Peyer's patch (tissue), 4 donors: ENCODE results near the gene DPF3. TPM values are rescaled to one million over a fixed set of nuclear protein-coding genes. Genes with fewer than 3 reads are reported as not detected.

Source experiments
- DNase-seq, 3 donors: peaks; one replicate each; pipeline ENCODE4 v3.0.0-alpha.2; 2017 to 2019
- H3K27ac ChIP-seq, 4 donors: fragments of 200-600 bp; sonication (generic); one replicate each; pipeline ENCODE4 v1.5.1; 2016 to 2019
- H3K27me3 ChIP-seq, 2 donors: fragments of 200-600 bp; sonication (generic); one replicate each; pipeline ENCODE4 v1.5.1; 2019
- H3K36me3 ChIP-seq, 3 donors: fragments of 200-600 bp; sonication (generic); one replicate each; pipeline ENCODE4 v1.5.1; 2016 to 2019
- H3K4me1 ChIP-seq, 4 donors: fragments of 200-600 bp; sonication (generic); one replicate each; pipeline ENCODE4 v1.5.1; 2016 to 2019
- H3K4me3 ChIP-seq, 4 donors: fragments of 200-600 bp; sonication (generic); 1 replicate in 3 of 4; 2 replicates in 1 of 4; pipeline ENCODE4 v1.5.1; 2016 to 2019; ENCODE audit warnings: mild to moderate bottlenecking in 1 of 4
- H3K9me3 ChIP-seq, 4 donors: fragments of 200-600 bp; sonication (generic); one replicate each; pipeline ENCODE4 v1.5.1; 2016 to 2019; ENCODE audit warnings: mild to moderate bottlenecking in 1 of 4
- CTCF ChIP-seq, 6 experiments: fragments of 450-650 bp in 4 of 6; fragments of 200-600 bp in 2 of 6; sonication (generic) in 1 of 6; IDR thresholded peaks; one replicate each; pipeline ENCODE4 v1.5.1; 2017 to 2019; ENCODE audit warnings: antibody characterized with exemption in 6 of 6, mild to moderate bottlenecking in 3 of 6, moderate library complexity in 1 of 6
- POLR2A ChIP-seq, 2 donors: fragments of 450-650 bp; IDR thresholded peaks; one replicate each; pipeline ENCODE4 v1.5.1; 2017; ENCODE audit warnings: antibody characterized with exemption in 2 of 2, mild to moderate bottlenecking in 2 of 2, moderate library complexity in 2 of 2
- total RNA-seq, 4 donors: library from RNA; depleted of rRNA; stranded (reverse); fragments of >200 nt; gene quantifications; one replicate each; pipeline ENCODE4 v1.1.0, GENCODE V29; 2016

Gene DPF3
- total RNA-seq, 4 donors from 2014 or later, result 10.7 to 25.6 (median 17.9) TPM

DNA sequence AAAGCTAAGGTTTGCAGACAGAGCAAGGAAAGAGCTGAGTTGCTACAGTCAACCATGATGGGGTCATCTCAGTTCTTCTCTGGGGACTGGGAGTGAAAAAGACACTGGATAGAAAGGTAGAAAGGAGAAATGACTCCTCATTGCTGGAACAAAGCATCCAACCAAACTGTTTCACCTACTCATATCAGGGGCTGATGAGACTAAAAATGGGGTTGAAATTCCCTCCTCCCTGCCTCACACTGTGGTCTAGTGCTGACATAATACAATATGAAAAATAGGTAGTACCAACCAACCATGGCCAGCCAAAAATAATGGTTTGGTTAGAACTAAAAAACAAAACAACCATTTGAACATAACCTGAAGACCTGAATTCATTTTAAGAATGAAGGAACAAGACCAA, 220.7 kb downstream of the DPF3 start:
- no peaks in the 10 kb centered on the region for H3K27me3 ChIP-seq
- no peak for DNase-seq
- no peaks in the 10 kb centered on the region for H3K36me3 ChIP-seq
- H3K4me3 ChIP-seq, result no peak overlapping the region
- H3K4me1 ChIP-seq, result peaks cover 0 to 8% (median 0%) of the 10 kb centered on the region in 4 donors
- no peaks in the 10 kb centered on the region for H3K9me3 ChIP-seq
- H3K27ac ChIP-seq, result no peak overlapping the region
- TF ChIP-seq POLR2A (IDR thresholded peaks at IDR 0.05) (no peak), CTCF (IDR thresholded peaks at IDR 0.05) (no peak)

DNA sequence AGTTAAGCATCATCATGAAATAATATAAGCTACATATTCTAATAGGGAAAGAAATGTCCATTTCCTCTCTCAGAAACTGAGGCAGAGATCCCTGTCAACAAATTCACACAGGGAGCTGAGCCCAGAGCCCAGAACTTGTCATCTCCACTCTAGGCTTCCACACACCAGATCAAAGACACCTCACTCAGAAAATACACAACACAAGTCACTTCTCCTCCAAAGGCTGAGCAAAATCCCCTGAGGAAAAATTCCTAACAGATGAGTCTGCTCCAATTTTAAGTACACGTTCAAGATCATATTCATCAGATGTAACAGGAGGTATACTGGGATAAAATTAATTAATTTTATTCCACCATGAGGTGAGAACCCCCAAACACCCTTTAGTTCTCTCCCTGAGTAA, 227.3 kb downstream of the DPF3 start:
- TF ChIP-seq CTCF (IDR thresholded peaks at IDR 0.05) (no peak), POLR2A (IDR thresholded peaks at IDR 0.05) (no peak)
- no peaks in the 10 kb centered on the region for H3K27me3 ChIP-seq
- no peak for DNase-seq

DNA sequence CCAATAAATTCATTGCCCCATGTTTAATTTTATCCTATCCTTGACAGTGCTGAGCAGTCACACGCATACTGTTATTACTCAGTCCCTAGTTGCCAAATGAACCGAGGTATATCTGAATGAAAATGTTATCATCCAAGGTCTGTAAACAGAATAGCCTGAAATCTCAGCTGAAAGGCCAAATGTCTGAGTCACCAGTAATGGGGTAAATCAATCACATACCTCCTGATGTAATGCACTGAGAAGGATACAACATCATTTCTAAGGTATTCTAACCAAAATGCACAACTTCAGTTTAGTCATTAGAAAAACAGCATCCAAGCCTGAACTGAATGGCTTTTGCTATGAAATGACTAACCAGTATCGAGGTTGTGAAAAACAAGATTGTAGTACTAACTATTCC, 228.6 kb downstream of the DPF3 start:
- Histone ChIP-seq H3K27ac (no peak overlapping the region), H3K9me3 (no peaks in the 10 kb centered on the region), H3K36me3 (no peaks in the 10 kb centered on the region), H3K4me3 (no peak overlapping the region), H3K4me1 (no peaks in the 10 kb centered on the region), H3K27me3 (no peaks in the 10 kb centered on the region)
- no peak for DNase-seq
- TF ChIP-seq CTCF (IDR thresholded peaks at IDR 0.05), result no peak
- TF ChIP-seq POLR2A (IDR thresholded peaks at IDR 0.05), result no peak

More for the DNA sequence above, 227.3 kb downstream of the DPF3 start:
- H3K36me3 ChIP-seq, result no peaks in the 10 kb centered on the region
- H3K4me1 ChIP-seq, result no peaks in the 10 kb centered on the region
- H3K9me3 ChIP-seq, result no peaks in the 10 kb centered on the region
- no peak overlapping the region for H3K27ac ChIP-seq
- H3K4me3 ChIP-seq, result no peak overlapping the region

DNA sequence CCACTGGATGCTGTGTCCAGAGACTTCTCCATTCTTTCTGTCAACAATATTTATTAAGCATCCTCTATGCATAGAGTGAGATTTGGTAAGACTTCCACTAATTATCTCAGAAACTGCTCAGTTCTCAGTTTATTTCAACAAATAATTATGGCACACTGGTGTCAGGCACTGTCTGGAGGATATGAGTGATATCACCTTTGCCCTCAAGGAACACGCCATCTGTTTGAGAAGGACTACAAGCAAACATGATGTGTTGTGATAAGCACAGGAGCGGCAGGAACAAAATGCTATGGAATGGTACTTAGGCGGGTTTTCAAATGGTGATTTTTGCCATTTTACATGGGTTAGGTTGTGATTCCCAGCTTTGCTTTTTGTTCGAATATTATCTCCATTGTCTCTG, 229.2 kb downstream of the DPF3 start:
- Histone ChIP-seq H3K9me3 (no peaks in the 10 kb centered on the region), H3K4me1 (no peaks in the 10 kb centered on the region), H3K4me3 (no peak overlapping the region), H3K27me3 (no peaks in the 10 kb centered on the region), H3K36me3 (no peaks in the 10 kb centered on the region), H3K27ac (no peak overlapping the region)
- TF ChIP-seq CTCF (IDR thresholded peaks at IDR 0.05), result no peak
- no peak for TF ChIP-seq POLR2A (IDR thresholded peaks at IDR 0.05)
- no peak for DNase-seq

DNA sequence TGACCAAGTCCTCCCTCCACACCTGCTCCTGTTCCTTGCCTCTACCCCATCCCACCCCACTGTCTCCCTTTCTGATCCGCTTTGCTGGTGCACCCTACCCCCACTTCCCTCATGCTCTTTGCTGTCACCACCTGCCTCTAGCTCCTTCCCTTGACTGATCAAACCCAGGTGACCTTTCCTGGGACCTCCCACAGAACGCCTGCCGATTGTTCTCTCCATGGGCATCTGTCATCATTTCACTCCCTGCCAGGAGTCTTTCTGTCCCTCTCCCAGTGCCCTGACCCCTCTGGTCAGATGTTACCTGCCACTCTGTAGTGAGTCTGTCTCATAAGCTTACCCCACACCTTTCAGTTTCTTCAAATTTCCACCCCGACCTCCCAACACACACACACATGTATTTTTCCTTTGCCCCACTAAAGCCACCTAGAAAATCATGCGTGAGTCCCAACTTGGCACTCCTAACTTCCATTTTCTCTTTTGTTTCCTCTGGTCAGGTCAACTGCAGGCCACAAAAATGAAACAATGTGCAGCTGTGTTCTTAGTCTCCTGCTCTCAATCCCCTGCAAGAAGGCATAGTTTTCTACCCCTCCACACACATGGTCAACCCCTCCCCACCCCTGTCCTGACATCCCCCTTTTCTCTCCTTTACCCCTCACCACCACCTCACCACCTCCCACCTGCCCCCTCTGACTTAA, 229.8 kb downstream of the DPF3 start:
- H3K36me3 ChIP-seq, result no peaks in the 10 kb centered on the region
- no peaks in the 10 kb centered on the region for H3K27me3 ChIP-seq
- H3K4me1 ChIP-seq, result no peaks in the 10 kb centered on the region
- H3K9me3 ChIP-seq, result no peaks in the 10 kb centered on the region
- no peak overlapping the region for H3K4me3 ChIP-seq
- TF ChIP-seq CTCF (IDR thresholded peaks at IDR 0.05) (no peak), POLR2A (IDR thresholded peaks at IDR 0.05) (no peak)
- no peak overlapping the region for H3K27ac ChIP-seq
- DNase-seq, result no peak

GRCh38 chr14:72663076-72663487, 230.8 kb downstream of the DPF3 start:
- Histone ChIP-seq H3K9me3 (no peaks in the 10 kb centered on the region), H3K27me3 (no peaks in the 10 kb centered on the region), H3K36me3 (no peaks in the 10 kb centered on the region), H3K27ac (no peak overlapping the region), H3K4me1 (no peaks in the 10 kb centered on the region), H3K4me3 (no peak overlapping the region)
- DNase-seq, result no peak
- no peak for TF ChIP-seq CTCF (IDR thresholded peaks at IDR 0.05)
- TF ChIP-seq POLR2A (IDR thresholded peaks at IDR 0.05), result no peak
